ACC112 (cell line): ENCODE results near the gene TET2.
"Not testable (repeated sequence)": the region's sequence is repeated elsewhere in the genome, so short reads cannot be mapped to it uniquely, and the experiment has no call there.

ENCODE experiments used
- H2AFZ ChIP-seq: fragments of 200-600 bp; sonication (generic); one replicate; pipeline ENCODE4 v1.6.0; 2017; ENCODE audit warnings: antibody characterized with exemption, low read length; ENCODE audit not compliant: unreplicated experiment
- H3K27ac ChIP-seq: fragments of 200-600 bp; sonication (generic); 2 replicates; pipeline ENCODE4 v1.5.1; 2014; ENCODE audit warnings: low read depth, mild to moderate bottlenecking, antibody characterized with exemption, low read length, moderate library complexity
- H3K27me3 ChIP-seq: fragments of 200-600 bp; sonication (generic); 2 replicates; pipeline ENCODE4 v1.6.1; 2014; ENCODE audit warnings: mild to moderate bottlenecking, antibody characterized with exemption, low read length, moderate library complexity, mixed read lengths; ENCODE audit not compliant: insufficient read depth
- H3K36me3 ChIP-seq: fragments of 200-600 bp; sonication (generic); 2 replicates; pipeline ENCODE4 v1.6.1; 2016; ENCODE audit warnings: mild to moderate bottlenecking, antibody characterized with exemption, low read length, moderate library complexity, mixed read lengths; ENCODE audit not compliant: insufficient read depth
- H3K4me1 ChIP-seq: fragments of 200-600 bp; sonication (generic); one replicate; pipeline ENCODE4 v1.6.1; 2016; ENCODE audit warnings: low read length, mixed read lengths; ENCODE audit not compliant: insufficient read depth, unreplicated experiment, control insufficient read depth
- H3K4me3 ChIP-seq: fragments of 200-600 bp; sonication (generic); 2 replicates; pipeline ENCODE4 v1.5.1; 2014; ENCODE audit warnings: mild to moderate bottlenecking, low read depth, low read length
- H3K79me2 ChIP-seq: fragments of 200-600 bp; sonication (generic); one replicate; pipeline ENCODE4 v1.6.0; 2016; ENCODE audit warnings: low read length; ENCODE audit not compliant: control insufficient read depth, unreplicated experiment, insufficient read depth

The TET2 gene

GRCh38 chr4:105282489-105282888 lies 135.8 kb downstream of the TET2 start:
- H3K36me3 ChIP-seq, result no peaks in the 10 kb centered on the region
- no peak overlapping the region for H2AFZ ChIP-seq
- no peaks in the 10 kb centered on the region for H3K79me2 ChIP-seq
- no peak overlapping the region for H3K4me3 ChIP-seq
- no peak overlapping the region for H3K27ac ChIP-seq
- no peaks in the 10 kb centered on the region for H3K27me3 ChIP-seq
- H3K4me1 ChIP-seq, result peaks cover 11% of the 10 kb centered on the region

- Histone ChIP-seq H3K4me1 (peaks cover 11% of the 10 kb centered on the region), H3K79me2 (no peaks in the 10 kb centered on the region), H3K4me3 (no peak overlapping the region), H3K27me3 (no peaks in the 10 kb centered on the region), H2AFZ (no peak overlapping the region), H3K27ac (no peak overlapping the region), H3K36me3 (no peaks in the 10 kb centered on the region)
Measured at GRCh38 chr4:105283501-105283900, 136.8 kb downstream of the TET2 start.

- no peak overlapping the region for H3K27ac ChIP-seq
- H3K36me3 ChIP-seq, result no peaks in the 10 kb centered on the region
- no peak overlapping the region for H2AFZ ChIP-seq
- no peak overlapping the region for H3K4me3 ChIP-seq
- H3K79me2 ChIP-seq, result no peaks in the 10 kb centered on the region
- H3K4me1 ChIP-seq, result no peaks in the 10 kb centered on the region
- H3K27me3 ChIP-seq, result no peaks in the 10 kb centered on the region
Measured at GRCh38 chr4:105288121-105288520, 141.4 kb downstream of the TET2 start.

GRCh38 chr4:105291925-105292324 lies 145.2 kb downstream of the TET2 start:
- no peaks in the 10 kb centered on the region for H3K36me3 ChIP-seq
- peak overlapping the region; percentile 21 for H2AFZ ChIP-seq
- H3K4me1 ChIP-seq, result no peaks in the 10 kb centered on the region
- no peak overlapping the region for H3K27ac ChIP-seq
- no peaks in the 10 kb centered on the region for H3K79me2 ChIP-seq
- H3K4me3 ChIP-seq, result no peak overlapping the region
- no peaks in the 10 kb centered on the region for H3K27me3 ChIP-seq

- H3K79me2 ChIP-seq, result no peaks in the 10 kb centered on the region
- no peak overlapping the region for H2AFZ ChIP-seq
- H3K36me3 ChIP-seq, result no peaks in the 10 kb centered on the region
- H3K4me3 ChIP-seq, result no peak overlapping the region
- H3K27ac ChIP-seq, result no peak overlapping the region
- no peaks in the 10 kb centered on the region for H3K27me3 ChIP-seq
- H3K4me1 ChIP-seq, result no peaks in the 10 kb centered on the region
Measured at GRCh38 chr4:105293360-105293759, 146.7 kb downstream of the TET2 start.

GRCh38 chr4:105296672-105297071 lies 150.0 kb downstream of the TET2 start:
- no peaks in the 10 kb centered on the region for H3K36me3 ChIP-seq
- no peak overlapping the region for H2AFZ ChIP-seq
- H3K4me1 ChIP-seq, result no peaks in the 10 kb centered on the region
- H3K4me3 ChIP-seq, result no peak overlapping the region
- H3K27ac ChIP-seq, result no peak overlapping the region
- H3K27me3 ChIP-seq, result no peaks in the 10 kb centered on the region
- no peaks in the 10 kb centered on the region for H3K79me2 ChIP-seq

GRCh38 chr4:105299027-105299426 lies 152.4 kb downstream of the TET2 start:
- not testable (repeated sequence) for H3K27ac ChIP-seq, H2AFZ ChIP-seq, H3K79me2 ChIP-seq, H3K36me3 ChIP-seq, H3K4me3 ChIP-seq, H3K27me3 ChIP-seq, H3K4me1 ChIP-seq

- Histone ChIP-seq H2AFZ (no peak overlapping the region), H3K79me2 (no peaks in the 10 kb centered on the region), H3K4me3 (no peak overlapping the region), H3K27me3 (no peaks in the 10 kb centered on the region), H3K4me1 (no peaks in the 10 kb centered on the region), H3K27ac (no peak overlapping the region), H3K36me3 (no peaks in the 10 kb centered on the region)
Measured at GRCh38 chr4:105304085-105304484, 157.4 kb downstream of the TET2 start.

- Histone ChIP-seq H3K4me3 (no peak overlapping the region), H2AFZ (no peak overlapping the region), H3K36me3 (no peaks in the 10 kb centered on the region), H3K79me2 (no peaks in the 10 kb centered on the region), H3K27ac (no peak overlapping the region), H3K27me3 (no peaks in the 10 kb centered on the region), H3K4me1 (no peaks in the 10 kb centered on the region)
Measured at GRCh38 chr4:105305019-105305836, 158.6 kb downstream of the TET2 start.

GRCh38 chr4:105306158-105306781 lies 159.6 kb downstream of the TET2 start:
- H2AFZ ChIP-seq, result no peak overlapping the region

GRCh38 chr4:105306820-105307219 lies 160.1 kb downstream of the TET2 start:
- Histone ChIP-seq H3K79me2 (no peaks in the 10 kb centered on the region), H3K27ac (no peak overlapping the region), H3K4me3 (no peak overlapping the region), H2AFZ (no peak overlapping the region), H3K4me1 (no peaks in the 10 kb centered on the region), H3K27me3 (no peaks in the 10 kb centered on the region), H3K36me3 (no peaks in the 10 kb centered on the region)

More at GRCh38 chr4:105306158-105306781, 159.6 kb downstream of the TET2 start:
- Histone ChIP-seq H3K27ac (no peak overlapping the region), H3K27me3 (no peaks in the 10 kb centered on the region), H3K79me2 (no peaks in the 10 kb centered on the region), H3K4me1 (no peaks in the 10 kb centered on the region), H3K4me3 (no peak overlapping the region), H3K36me3 (no peaks in the 10 kb centered on the region)
